Mesendoderm (in vitro differentiated cells): ENCODE measurements around the gene SDE2.
"Not testable (repeated sequence)": the region's sequence is repeated elsewhere in the genome, so short reads cannot be mapped to it uniquely, and the experiment has no call there.

Experiments used
- DNase-seq: peaks from one replicate; pipeline ENCODE4 v3.0.0; 2013
- H2AK5ac ChIP-seq: 2 replicates; pipeline ENCODE4 v1.6.1; 2013; ENCODE audit warnings: low read length, inconsistent platforms
- H2BK120ac ChIP-seq: 2 replicates; pipeline ENCODE4 v1.6.1; 2013; ENCODE audit warnings: low read depth, mild to moderate bottlenecking, low read length, moderate library complexity, mixed read lengths
- H2BK15ac ChIP-seq: replicated peaks from 2 replicates; pipeline ENCODE4 v1.6.1; 2013; ENCODE audit warnings: low read depth, mild to moderate bottlenecking, moderate library complexity
- H2BK5ac ChIP-seq: 2 replicates; pipeline ENCODE4 v1.6.1; 2013; ENCODE audit warnings: low read length, inconsistent platforms
- H3K18ac ChIP-seq: 2 replicates; pipeline ENCODE4 v1.6.1; 2013; ENCODE audit warnings: mild to moderate bottlenecking, low read length, mixed read lengths
- H3K23ac ChIP-seq: one replicate; pipeline ENCODE4 v1.6.1; 2013; ENCODE audit warnings: low read length
- H3K27ac ChIP-seq: 2 replicates; pipeline ENCODE4 v1.5.1; 2013; ENCODE audit warnings: low read depth, mild to moderate bottlenecking, inconsistent platforms, low read length, moderate library complexity
- H3K27me3 ChIP-seq: 2 replicates; pipeline ENCODE4 v1.6.1; 2013; ENCODE audit warnings: low read length, control low read depth, mild to moderate bottlenecking, inconsistent platforms; ENCODE audit not compliant: insufficient read depth, poor library complexity
- H3K36me3 ChIP-seq: 2 replicates; pipeline ENCODE4 v1.6.1; 2013; ENCODE audit warnings: low read length, inconsistent platforms; ENCODE audit not compliant: control insufficient read depth, insufficient read depth
- H3K4ac ChIP-seq: one replicate; pipeline ENCODE4 v1.6.1; 2013; ENCODE audit warnings: low read depth, mild to moderate bottlenecking, low read length, moderate library complexity
- H3K4me1 ChIP-seq: 2 replicates; pipeline ENCODE4 v1.6.1; 2013; ENCODE audit warnings: low read depth, low read length, inconsistent platforms; ENCODE audit not compliant: control insufficient read depth
- H3K4me2 ChIP-seq: 2 replicates; pipeline ENCODE4 v1.6.1; 2013; ENCODE audit warnings: low read length
- H3K4me3 ChIP-seq: 2 replicates; pipeline ENCODE4 v1.5.1; 2013; ENCODE audit warnings: mild to moderate bottlenecking, low read length
- H3K56ac ChIP-seq: one replicate; pipeline ENCODE4 v1.6.1; 2013; ENCODE audit warnings: low read length
- H3K79me1 ChIP-seq: 2 replicates; pipeline ENCODE4 v1.6.1; 2013; ENCODE audit warnings: low read length, inconsistent platforms
- H3K79me2 ChIP-seq: 2 replicates; pipeline ENCODE4 v1.6.1; 2013; ENCODE audit warnings: mild to moderate bottlenecking, low read length; ENCODE audit not compliant: control insufficient read depth, insufficient read depth
- H3K9ac ChIP-seq: 2 replicates; pipeline ENCODE4 v1.6.1; 2013; ENCODE audit warnings: low read length, inconsistent platforms
- H4K5ac ChIP-seq: one replicate; pipeline ENCODE4 v1.6.1; 2013; ENCODE audit warnings: low read length
- H4K8ac ChIP-seq: one replicate; pipeline ENCODE4 v1.6.1; 2013; ENCODE audit warnings: low read depth, mild to moderate bottlenecking, control low read depth, low read length, moderate library complexity
- WGBS: extraction: QIAGEN DNeasy Blood & Tissue Kit; methylation state at CpG from one replicate; pipeline ENCODE4 v1.1.7; 2013; ENCODE audit warnings: low lambda C conversion rate, missing lambda C conversion rate; ENCODE audit not compliant: insufficient coverage; ENCODE audit errors: extremely low coverage; 5-methylcytosine and 5-hydroxymethylcytosine counted together

Gene SDE2

DNA sequence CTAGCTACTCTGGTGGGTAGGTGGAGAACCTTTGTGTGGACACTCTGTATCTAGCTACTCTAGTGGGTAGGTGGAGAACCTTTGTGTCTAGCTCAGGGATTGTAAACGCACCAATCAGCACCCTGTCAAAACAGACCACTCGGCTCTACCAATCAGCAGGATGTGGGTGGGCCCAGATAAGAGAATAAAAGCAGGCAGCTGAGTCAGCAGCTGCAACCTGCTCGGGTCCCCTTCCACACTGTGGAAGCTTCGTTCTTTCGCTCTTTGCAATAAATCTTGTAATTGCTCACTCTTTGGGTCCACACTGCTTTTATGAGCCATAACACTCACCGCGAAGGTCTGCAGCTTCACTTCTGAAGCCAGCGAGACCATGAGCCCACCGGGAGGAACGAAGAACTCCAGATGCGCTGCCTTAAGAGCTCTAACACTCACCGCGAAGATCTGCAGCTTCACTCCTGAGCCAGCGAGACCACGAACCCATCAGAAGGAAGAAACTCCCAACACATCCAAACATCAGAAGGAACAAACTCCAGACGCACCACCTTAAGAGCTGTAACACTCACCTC is 28.5 kb downstream of the SDE2 start:
- H3K23ac ChIP-seq, H3K4ac ChIP-seq, H2BK15ac ChIP-seq, H4K5ac ChIP-seq, H3K18ac ChIP-seq, DNase-seq, H3K79me2 ChIP-seq, H3K4me3 ChIP-seq, H2BK5ac ChIP-seq, H3K4me1 ChIP-seq, H3K4me2 ChIP-seq, H3K56ac ChIP-seq, H3K9ac ChIP-seq, H2AK5ac ChIP-seq, H3K36me3 ChIP-seq, H2BK120ac ChIP-seq, H3K79me1 ChIP-seq, H4K8ac ChIP-seq, H3K27ac ChIP-seq, H3K27me3 ChIP-seq: not testable (repeated sequence)
- no CpG with 5 or more reads among the region's 16 CpGs for WGBS

DNA sequence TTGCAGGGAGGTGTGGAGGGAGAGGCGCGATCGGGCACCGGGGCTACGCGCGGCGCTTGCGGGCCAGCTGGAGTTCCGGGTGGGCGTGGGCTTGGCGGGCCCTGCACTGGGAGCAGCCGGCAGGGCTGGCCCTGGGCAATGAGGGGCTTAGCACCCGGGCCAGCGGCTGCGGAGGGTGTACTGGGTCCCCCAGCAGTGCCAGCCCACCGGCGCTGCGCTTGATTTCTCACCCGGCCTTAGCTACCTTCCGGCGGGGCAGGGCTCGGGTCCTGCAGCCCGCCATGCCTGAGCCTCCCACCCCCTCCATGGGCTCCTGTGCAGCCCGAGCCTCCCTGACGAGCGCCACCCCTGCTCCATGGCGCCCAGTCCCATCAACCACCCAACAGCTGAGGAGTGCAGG is 29.4 kb downstream of the SDE2 start:
- H3K9ac ChIP-seq, H3K23ac ChIP-seq, H3K4ac ChIP-seq, H2BK15ac ChIP-seq, H3K27ac ChIP-seq, H2BK5ac ChIP-seq, H4K8ac ChIP-seq, H3K79me1 ChIP-seq, H3K36me3 ChIP-seq, H2AK5ac ChIP-seq, H3K4me3 ChIP-seq, H3K27me3 ChIP-seq, H4K5ac ChIP-seq, H2BK120ac ChIP-seq, H3K56ac ChIP-seq, H3K4me1 ChIP-seq, H3K79me2 ChIP-seq, H3K18ac ChIP-seq, H3K4me2 ChIP-seq, DNase-seq: not testable (repeated sequence)
- WGBS: no CpG with 5 or more reads among the region's 28 CpGs

DNA sequence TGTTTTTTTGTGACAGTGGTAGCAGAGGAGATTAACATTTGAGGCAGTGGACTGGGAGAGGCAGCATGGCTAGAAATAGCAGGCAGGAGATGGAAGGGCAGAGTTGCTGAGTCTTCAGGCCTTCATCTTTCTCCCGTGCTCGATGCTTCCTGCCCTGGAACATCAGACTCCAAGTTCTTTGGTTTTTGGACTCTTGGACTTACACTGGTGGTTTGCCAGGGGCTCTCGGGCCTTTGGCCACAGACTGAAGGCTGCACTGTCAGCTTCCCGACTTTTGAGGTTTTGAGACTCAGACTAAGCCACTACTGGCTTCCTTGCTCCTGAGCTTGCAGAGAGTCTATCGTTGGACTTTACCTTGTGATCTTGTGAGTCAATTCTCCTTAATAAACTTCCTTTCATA is 33.9 kb downstream of the SDE2 start:
- no peak overlapping the region for H3K18ac ChIP-seq
- H3K4me1 ChIP-seq: no peaks in the 10 kb centered on the region
- H3K27ac ChIP-seq: no peak overlapping the region
- no peak overlapping the region for H3K9ac ChIP-seq
- H3K56ac ChIP-seq: no peak overlapping the region
- no CpG with 5 or more reads among the region's 5 CpGs for WGBS
- H3K4me3 ChIP-seq: no peak overlapping the region
- H4K5ac ChIP-seq: no peak overlapping the region
- no peak for DNase-seq
- no peak overlapping the region for H2AK5ac ChIP-seq
- no peak overlapping the region for H4K8ac ChIP-seq
- H3K79me2 ChIP-seq: no peaks in the 10 kb centered on the region
- no peaks in the 10 kb centered on the region for H3K27me3 ChIP-seq
- H2BK5ac ChIP-seq: no peak overlapping the region
- no peaks in the 10 kb centered on the region for H3K79me1 ChIP-seq
- no peak overlapping the region for H3K4me2 ChIP-seq
- H3K23ac ChIP-seq: no peak overlapping the region
- H3K4ac ChIP-seq: no peak overlapping the region
- H2BK120ac ChIP-seq: no peak overlapping the region
- no peaks in the 10 kb centered on the region for H3K36me3 ChIP-seq
- H2BK15ac ChIP-seq: no peak overlapping the region

DNA sequence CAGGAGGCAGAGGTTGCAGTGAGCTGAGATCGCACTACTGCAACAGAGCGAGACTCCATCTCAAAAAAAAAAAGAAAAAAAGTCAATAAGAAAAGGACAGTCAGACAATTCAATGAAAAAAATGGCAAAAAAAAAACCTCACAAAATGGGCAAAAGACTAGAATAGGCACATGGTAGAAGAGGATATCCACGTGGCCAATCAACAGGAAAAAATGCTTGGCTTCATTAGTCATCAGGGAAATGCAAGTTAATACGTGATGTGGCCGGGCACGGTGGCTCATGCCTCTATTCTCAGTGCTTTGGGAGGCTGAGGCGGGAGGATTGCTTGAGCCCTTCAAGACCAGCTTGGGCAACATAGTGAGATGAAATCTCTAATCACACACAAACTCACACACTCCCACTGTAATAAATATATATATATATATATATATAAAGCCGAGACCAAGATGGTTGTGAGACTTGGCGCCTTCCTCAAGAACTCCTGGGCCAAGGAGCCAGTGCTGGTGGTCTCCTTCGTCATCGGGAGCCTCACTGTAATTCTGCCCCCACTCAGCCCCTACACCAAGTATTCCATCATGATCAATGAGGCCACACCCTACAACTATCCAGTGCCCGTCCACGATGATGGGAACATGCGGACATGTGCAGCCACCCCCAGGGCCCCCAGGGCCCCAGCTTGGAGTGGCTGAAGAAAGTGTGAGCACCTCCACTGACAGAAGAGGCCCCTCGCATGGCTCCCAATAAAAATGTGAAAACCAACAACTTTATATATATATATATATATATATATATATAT is 35.2 kb downstream of the SDE2 start:
- no peaks in the 10 kb centered on the region for H3K36me3 ChIP-seq
- no peak overlapping the region for H3K4me2 ChIP-seq
- H2BK15ac ChIP-seq: no peak overlapping the region
- no peak overlapping the region for H3K27ac ChIP-seq
- no peak overlapping the region for H3K9ac ChIP-seq
- H4K5ac ChIP-seq: no peak overlapping the region
- H2BK120ac ChIP-seq: no peak overlapping the region
- no CpG with 5 or more reads among the region's 15 CpGs for WGBS
- H3K79me1 ChIP-seq: no peaks in the 10 kb centered on the region
- H3K4me3 ChIP-seq: no peak overlapping the region
- H3K79me2 ChIP-seq: no peaks in the 10 kb centered on the region
- H3K23ac ChIP-seq: no peak overlapping the region
- H3K4ac ChIP-seq: no peak overlapping the region
- no peak overlapping the region for H2AK5ac ChIP-seq
- no peak for DNase-seq
- H3K27me3 ChIP-seq: no peaks in the 10 kb centered on the region
- no peak overlapping the region for H4K8ac ChIP-seq
- H3K4me1 ChIP-seq: no peaks in the 10 kb centered on the region
- H3K56ac ChIP-seq: no peak overlapping the region
- H3K18ac ChIP-seq: no peak overlapping the region
- H2BK5ac ChIP-seq: no peak overlapping the region

DNA sequence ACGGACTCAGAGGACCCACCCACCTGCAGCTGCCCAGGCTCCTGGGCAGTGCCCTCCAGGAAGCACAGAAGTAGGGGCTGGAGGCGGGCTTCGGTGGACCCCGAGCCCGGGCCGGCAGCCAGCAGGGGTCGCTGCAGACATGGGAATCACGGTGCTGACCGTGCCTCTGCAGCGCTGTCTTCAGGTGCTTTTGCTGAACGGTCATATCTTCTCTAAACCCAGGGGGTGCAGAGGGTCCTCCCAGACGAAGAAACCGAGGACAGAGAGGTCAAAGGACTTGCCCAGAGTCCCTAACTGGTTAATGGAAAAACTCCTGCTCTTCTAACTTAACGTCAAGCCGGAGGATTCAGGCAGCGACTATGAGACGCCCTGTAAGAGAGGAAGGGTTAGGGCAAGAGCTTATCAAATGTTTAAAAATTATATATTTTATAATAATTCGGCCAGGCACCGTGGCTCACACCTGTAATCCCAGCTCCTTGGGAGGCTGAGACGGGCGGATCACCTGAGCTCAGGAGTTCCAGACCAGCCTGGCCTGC is 36.6 kb downstream of the SDE2 start:
- Histone ChIP-seq H3K27ac (no peak overlapping the region), H2BK5ac (no peak overlapping the region), H4K8ac (no peak overlapping the region), H3K56ac (no peak overlapping the region), H3K4me3 (no peak overlapping the region), H2BK15ac (no peak overlapping the region), H3K9ac (no peak overlapping the region), H3K27me3 (no peaks in the 10 kb centered on the region), H3K4me2 (no peak overlapping the region), H2AK5ac (no peak overlapping the region), H2BK120ac (no peak overlapping the region), H4K5ac (no peak overlapping the region), H3K36me3 (no peaks in the 10 kb centered on the region), H3K4ac (no peak overlapping the region), H3K79me2 (no peaks in the 10 kb centered on the region), H3K4me1 (no peaks in the 10 kb centered on the region), H3K79me1 (no peaks in the 10 kb centered on the region), H3K23ac (no peak overlapping the region), H3K18ac (no peak overlapping the region)
- no CpG with 5 or more reads among the region's 21 CpGs for WGBS
- DNase-seq: peak; percentile 72
